Cerebellar nuclear complex (tissue), 1 donor: ENCODE results near the gene ALK.

ENCODE experiments used
- DNase-seq, 2 experiments: peaks; one replicate each; lab custom pipeline; 2025; lab: John Stamatoyannopoulos, UW

The ALK gene

DNA sequence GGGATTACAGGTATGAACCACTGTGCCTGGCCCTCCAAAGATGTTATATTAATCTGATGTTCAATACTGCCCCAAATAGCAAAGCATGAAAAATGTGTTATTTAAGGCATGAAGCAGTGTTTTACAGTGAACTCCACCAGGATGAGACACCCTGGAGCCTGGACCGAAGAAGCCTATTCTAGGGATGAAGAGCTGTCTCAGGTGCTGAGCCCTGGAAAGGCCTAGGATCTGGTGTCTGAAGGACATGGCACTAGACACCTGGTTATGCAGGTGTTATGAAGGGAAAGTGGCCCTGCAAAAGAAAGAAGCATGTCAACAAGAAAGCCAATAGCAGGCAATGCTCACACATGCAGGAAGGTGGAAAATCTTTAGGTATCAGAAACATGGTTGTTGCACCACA, 431.8 kb downstream of the ALK start:
- no peak for DNase-seq

DNA sequence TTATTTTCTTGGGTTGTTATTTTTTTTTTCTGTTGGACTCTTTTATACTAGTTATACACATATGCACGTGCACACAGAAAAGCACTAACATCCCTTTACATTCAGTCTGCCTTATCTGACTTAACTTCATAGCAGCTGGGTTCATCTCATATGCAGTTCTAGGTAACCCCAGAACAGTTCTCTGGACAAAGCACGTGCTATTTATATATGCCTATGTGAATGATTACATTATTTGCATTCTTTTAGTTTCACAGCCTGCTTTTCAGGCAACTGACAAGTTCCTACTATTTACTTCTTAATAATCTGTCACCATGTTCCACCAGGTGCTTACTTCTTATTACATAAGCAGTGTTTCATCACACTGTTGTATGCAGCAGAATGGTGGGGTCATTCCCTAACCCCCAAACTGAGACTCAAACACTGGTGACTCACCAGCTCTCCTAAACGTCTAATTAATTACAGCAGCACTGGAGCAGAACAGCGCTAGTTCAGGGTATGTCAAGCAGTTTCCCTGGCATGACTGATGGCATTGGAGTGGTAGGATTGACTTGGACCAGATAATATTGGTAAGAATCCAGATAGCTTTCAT, 433.3 kb downstream of the ALK start:
- no peak for DNase-seq

DNA sequence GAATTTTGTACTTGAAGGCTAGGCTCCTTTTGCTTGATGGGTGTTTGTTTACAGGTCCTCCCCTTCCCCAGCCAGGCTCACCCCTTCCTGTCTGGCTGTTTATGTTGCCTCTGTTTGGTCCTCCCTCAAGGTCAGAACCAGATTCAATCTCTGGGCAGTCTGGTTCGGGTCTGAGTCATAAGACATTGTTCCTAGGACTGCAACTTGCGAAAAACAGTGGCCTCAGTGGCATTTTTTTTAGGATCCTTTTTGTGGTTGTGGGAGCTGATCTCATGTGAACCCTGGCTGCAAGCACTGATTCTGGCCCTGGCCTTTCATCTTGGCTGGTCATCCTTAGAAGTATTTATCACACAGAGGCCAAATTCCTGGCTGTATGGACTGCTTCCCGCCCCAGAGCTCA, 435.8 kb downstream of the ALK start:
- DNase-seq: no peak

DNA sequence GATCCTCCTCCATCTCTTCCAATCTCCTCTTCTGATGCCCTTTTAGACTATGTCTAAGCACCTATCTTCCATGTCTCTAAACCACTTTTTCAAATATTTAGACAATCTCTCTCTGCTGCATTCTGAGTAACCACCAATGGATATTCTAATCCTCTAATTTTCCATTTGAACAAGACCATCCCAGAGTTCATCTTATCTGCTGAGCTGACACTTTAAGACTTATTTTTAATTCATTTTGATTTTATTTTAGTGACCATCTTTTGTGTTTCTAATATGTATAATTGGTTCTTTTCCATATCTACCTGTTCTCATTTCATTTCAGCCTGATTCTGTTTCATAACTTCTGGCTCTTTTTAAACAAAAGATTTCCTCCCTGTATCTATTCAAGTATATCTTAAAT, 436.3 kb downstream of the ALK start:
- no peak for DNase-seq

DNA sequence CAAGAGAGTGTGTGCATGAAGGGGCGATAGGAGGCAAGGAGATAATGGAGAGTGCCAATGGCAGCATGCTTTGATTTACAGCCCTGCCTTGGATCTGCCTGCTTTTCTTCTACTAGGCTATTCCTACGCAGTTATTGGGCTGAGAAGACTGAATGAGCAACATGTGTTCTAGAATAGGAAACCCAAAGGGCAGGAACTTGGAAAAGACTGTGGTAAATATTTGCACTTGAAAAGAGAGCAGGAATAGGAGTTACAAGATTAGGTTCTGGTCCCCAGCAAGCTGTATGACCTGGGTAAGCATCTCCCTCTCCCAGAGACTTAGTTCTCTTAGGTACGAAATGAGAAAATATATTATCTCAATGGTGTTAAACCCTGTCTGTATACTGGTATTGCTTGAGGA, 438.5 kb downstream of the ALK start:
- no peak for DNase-seq

DNA sequence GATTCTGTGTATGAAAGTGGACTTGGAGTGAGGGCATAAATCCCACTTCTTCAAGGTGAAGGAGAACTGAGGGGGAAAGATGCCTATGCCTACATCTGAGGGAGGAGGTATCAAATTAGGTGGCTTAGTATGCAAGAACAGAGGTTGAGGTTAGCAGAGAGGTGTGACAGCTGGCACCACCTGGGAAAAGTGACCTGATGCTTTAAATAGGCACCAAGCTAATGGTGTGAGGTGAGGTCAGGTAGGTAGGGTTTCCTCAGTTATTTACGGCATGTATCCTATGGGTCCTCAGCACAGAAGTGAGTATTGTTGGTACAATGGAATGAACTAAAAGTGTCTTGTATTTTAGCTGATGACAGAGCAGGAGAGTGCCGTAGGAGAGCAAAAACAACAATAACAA, 439.0 kb downstream of the ALK start:
- no peak for DNase-seq

DNA sequence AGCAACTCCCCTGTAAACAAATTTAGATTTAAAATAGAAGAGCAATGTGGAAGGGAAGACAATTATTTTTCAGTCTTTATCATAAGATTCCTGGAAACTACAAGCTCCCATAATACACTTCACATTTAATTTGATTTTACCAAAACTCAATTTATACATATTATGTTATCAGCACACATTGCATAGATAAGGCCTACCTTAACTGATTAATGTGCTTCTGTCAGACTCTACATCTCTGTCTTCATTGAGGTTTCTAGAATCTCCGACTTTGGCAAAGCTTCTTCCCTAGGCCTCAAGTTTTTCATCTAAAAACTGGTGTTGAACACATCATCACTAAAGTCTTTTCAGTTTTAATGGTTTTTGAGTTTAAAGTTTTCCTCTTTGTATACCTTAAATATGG, 440.1 kb downstream of the ALK start:
- no peak for DNase-seq

DNA sequence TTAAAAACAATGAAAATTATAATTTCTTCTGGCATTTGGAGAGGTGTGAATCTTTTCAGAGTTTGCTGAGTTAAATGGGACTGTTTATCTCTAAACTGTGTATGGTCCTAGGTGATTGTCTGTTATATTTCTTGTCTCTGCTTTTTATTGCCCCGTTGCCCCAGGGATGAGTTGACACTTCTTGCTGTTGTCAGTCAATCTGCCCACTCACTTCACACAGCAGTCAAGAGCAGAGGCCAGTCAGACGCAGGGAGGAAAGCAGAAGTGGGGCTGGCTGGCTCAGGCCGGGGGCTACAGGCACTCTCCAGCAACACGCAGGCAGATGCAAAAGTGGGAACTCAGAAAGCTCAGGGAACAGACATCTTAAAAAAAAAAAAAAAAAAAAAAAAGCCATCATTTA, 441.0 kb downstream of the ALK start:
- DNase-seq: no peak

DNA sequence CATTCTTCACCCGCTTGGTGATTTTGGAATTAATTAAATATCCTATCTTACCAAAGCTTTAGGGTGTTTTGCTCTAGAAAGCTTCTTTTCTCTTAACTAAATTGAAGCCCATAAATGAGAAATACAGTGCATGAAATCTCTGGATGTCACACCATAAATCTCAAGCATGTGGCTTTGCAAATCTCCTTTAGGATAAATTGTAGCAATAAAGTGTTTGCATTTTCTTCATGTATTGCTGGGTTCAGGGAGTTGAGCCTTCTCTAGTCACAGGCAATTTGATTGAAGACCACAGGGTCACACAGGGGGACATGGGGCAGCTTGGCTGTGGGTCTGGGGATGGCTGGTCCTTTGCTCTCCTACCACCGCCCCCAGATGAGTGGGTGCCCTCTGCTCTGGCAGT, 442.0 kb downstream of the ALK start:
- no peak for DNase-seq

DNA sequence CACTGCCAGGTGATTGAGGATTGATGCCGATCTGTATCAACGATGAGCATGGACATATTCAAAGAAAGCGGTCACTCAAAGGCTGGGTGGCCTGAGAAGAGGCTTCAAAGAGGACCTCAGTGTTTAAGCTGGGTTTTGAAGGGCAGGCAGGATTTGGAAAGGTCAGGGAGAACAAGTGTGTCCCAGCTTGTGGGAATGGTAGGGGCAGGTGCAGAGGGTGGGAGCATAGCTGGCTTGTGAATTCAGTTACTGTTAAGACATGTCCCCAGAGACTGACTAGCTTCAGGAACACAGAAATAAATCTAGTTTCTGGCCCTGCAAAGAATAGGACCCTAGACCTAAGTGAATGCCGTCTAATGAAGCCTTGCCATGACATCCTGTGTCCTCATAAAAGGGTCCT, 442.7 kb downstream of the ALK start:
- DNase-seq: no peak

DNA sequence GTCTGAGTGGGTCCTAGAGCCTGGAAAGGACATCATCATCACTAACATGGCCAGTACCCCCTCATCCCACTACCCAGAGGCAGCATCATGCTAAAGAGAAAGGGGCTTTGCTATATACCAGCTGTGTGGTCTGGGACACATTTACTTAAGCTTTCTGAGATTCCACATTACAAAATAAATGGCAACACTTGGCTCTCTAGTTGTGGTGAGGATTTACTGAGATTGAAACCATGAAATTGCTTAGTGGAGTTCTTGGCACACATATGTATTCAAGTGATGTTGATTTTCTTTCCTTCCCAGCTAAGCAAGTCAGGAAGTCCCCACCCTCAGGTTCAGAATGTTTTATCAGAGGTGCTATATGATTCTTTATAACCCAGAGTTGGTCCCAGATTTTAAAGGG, 444.2 kb downstream of the ALK start:
- no peak for DNase-seq

DNA sequence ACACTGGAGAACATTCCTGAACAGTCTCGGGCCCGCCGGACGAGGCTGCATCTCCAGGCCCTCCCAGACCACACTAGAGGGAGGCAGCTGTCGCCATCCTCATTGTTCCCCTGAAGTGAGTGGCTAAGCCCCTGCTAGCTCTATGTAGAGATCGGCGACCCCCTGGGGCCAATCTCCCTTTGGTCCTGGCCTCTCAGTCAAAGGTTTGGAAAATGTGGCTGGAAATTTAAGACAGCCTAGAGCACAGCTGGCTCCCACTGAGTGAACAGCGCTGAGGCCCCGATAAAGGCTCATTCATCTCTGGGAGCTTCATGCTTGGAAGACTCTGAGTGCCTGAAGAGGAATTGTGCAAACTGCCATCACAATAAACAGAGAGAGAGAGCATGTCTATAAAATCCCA, 445.9 kb downstream of the ALK start:
- no peak for DNase-seq

DNA sequence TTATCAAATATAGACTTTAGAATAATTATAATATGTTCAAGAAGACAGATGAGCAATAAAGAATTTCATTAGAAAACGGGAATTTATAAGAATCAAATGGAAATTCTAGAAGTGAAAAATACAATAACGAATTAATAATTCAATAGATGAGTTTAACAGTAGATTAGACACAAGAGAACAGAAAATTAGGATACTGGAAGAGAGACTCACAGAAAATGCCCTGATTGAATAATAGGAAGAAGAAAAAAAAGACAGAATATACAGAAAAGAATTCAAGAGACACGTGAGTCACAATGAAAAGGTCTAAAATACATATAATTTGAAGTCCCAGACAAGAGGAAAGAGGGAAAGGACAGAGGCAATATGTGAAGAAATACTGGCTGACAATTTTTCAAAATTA, 451.4 kb downstream of the ALK start:
- no peak for DNase-seq

DNA sequence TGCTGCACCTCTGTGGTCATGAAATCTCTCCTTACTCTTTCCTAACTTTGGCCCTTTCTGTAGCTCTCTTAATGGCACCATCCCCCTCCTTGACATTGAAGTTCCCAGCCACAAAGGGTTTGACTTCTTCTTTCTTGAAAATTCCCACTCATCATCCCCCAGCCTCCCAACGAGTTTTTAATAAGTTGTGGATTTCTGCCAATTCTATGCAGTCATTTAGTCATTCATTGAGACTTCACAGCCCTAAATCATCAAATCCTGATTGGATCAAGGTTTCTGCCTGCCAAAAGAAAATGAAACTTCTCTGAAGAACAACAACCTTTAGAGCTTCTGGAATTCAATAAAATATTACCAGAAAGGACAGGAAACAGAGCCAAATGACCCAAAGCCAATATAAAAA, 451.9 kb downstream of the ALK start:
- DNase-seq: no peak

DNA sequence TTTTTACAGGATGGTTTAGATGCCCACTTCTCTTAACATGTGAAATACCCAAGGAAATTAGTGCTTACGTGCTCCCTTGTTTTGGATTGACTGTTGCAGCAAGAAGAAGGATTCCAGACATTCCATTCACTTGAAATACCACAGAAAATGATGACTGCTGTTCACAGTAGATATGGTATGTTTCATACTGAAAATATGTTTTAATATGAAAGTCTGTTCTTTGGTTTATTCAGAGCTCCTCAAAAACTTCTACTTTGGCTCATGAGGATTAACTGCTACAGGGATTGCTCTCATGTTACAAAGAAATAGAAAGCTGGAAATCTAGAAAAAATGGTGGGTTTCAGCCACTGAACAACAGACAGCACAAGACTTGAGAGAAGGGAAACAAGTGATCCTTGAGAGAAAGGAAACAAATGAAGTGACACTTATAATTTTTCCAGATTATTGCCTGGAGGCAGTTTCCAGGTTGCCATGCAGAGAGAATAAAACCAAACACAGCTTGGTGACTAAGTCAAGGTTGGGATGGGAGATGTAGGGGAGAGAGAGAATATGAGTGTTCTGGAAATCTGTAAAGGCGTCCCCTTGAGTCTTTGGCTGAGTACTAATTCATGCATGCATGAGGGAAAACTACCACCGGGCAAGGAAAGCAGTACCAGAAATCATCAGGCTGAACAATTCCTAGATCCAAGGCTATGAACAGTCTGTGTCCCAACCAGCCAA, 458.0 kb downstream of the ALK start:
- no peak for DNase-seq

DNA sequence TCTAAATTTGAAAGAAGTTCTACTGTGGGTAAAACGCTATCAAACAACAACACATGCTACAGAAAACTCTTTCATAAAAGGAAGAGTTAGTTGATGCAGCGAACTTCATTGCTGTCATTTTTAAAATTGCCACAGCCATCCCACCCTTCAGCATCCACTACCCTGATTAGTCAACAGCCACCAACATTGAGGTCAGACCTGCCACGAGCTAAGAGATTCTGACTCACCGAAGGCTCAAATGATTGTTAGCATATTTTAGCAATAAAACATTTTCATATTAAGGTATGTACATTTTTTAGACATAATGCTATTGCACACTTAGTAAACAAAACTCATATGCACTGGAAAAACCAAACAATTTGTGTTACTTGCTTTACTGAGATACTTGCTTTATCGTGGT, 459.1 kb downstream of the ALK start:
- no peak for DNase-seq

DNA sequence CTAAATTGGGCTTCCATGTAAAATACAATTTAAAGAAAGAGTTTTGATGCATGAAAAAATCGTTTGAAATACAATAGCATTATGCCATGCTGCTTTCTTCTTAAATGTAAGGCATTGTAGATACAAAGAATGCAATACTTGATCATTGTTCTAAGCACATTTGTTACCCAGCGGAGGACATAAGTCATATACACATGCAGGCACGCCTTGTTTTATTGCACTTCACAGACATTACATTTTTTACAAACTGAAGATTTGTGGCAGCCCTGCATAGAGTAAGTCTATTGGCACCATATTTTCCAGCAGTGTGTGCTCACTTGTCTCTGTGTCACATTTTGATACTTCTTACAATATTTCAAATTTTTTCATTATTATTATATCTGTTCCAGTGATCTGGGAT, 461.2 kb downstream of the ALK start:
- no peak for DNase-seq

DNA sequence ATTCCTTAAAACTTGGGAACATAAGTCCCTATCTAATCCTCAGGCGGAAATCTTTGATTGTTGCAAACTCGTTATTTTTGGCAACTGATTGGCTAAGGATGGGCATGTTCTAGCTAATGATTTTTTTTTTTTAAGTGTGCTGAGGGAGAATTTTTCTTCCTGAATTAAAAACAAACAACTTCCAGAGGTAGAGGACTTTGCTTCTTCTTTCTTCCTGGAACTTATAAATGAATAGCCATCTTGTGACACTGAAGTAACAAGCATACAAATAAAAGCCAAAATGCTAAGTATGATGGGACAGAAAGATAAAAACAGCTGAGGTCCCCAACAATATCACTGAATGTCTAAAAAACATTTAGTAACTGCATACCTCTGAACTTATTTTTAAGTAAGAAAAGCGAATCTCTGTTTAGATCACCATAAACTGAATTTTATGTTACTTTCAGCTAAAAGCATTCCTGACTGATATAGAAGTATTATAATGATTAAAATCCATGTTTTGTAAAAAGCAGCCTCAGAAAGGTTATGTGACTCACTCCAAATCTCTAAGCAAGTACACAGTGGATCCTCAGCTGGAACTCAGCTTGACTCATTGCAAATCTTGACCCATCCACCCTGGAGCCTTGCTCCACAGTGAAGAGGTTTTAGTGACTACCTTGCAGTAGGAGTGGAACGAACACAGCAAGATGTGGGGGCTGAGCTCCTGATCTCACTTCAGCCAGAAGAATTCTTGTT, 461.8 kb downstream of the ALK start:
- no peak for DNase-seq

DNA sequence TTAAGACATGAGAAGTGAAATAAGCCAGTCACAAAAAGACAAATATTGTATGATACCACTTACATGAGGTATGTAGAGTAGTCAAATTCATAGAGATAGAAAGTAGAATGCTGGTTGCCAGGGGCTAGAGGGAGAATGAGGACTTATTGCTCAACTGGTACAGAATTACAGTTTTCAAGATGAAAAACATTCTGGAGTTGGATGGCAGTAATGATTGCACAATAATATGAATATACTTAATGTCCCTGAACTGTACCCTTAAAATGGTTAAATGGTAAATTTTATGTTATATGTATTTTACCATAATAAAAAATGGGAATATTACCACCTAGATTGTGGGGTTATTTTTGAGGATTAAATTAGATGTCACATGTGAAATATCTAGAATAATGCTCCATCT, 465.0 kb downstream of the ALK start:
- no peak for DNase-seq

DNA sequence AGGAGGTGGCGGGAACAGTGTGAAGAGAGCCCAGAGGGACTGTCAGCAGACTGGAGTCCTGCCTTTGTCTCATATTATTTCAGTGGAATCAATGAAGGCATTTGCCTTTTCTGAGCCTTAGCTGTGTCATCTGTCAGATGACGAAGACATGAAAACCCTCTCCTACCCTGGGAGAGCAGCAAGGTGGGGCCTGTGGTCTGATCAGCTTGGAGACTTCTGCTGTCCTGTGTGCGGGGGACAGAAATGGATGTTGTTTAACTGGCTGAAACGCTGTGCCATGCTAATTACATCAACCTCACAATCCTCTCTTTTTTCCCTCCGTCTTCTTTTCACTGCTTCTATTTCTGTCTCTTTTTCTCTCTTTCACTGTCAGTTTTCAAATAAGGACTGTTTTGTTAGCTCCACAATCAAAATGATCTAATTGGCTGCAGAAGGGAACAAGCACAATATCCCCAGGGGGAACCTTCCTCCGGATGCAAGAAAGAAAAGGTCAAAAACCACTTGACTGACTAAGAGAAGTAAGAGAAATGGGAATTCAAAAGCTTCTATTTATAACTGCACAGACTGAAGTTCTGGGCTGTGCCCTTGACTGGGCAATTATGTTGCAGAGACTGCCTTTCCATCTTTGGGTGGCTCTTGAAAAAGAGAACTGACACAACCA, 466.1 kb downstream of the ALK start:
- no peak for DNase-seq

DNA sequence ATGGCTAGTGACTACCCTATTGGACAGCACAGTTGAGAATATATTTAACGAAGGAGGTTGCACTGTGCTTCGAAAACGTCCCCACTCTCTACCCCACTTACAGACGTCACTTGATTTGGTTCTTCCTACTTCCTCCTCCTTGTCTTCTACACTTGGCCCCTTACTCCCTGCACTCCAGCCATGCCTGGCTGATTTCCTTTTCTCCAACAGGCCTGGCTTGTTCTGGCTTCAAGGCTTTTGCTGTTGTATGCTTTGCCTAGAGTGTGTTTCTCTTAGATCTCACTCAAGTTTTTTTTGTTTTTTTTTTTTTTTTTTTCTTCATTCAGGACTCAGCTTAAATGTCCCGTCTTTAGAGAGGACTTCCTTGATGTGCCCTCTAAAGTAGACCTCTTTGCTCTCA, 469.4 kb downstream of the ALK start:
- DNase-seq: no peak

DNA sequence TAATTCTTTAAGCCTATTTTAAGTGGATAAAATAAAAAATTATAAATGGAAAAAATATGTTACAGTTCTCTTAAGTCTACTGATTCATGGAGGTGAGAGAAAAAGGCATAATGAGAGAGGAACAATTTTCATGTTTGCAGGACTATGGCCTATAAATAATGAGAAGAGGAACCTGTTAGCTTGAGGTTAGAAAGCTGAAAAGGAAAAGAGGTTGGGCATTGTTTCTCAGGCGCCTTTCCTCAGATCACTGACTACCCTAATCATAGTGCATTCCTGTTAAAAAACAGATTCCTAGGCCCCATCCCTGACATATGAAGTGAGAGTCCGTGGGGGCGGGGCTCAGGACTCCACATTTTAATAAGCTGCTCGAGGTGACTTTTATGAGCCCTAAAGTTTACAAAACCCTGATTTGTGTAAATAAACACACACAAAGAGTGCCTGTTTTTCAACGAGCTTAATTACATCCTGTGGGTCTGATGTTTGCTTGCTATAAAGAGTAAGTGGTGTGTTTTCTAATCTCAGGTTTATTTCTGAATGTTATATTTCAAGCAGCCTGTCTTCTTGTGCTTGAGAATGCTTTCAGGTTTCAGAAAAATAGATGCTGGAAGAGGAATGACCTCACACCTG, 470.7 kb downstream of the ALK start:
- no peak for DNase-seq

DNA sequence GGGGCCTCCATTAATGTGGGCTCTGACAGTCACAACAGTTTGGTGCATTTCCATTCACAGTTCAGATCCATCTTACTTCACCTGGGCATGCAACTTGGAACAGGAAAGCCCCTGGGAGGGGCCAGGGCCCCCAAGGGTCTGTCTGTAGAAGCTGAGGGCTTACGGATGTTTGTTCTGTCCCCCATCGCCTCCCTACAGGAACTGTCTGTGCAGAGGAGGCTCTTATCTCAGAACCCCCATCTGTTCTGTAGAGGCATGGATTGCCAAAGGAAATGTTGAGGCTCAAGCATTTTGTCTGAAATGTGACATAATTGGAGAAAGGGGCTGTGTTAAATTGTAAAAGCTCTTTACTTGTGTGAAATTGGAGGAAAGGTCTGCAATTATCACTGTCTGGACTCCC, 471.9 kb downstream of the ALK start:
- no peak for DNase-seq
